ENCODE data around the gene MAP7D2.

MAP7D2 gene

DNA sequence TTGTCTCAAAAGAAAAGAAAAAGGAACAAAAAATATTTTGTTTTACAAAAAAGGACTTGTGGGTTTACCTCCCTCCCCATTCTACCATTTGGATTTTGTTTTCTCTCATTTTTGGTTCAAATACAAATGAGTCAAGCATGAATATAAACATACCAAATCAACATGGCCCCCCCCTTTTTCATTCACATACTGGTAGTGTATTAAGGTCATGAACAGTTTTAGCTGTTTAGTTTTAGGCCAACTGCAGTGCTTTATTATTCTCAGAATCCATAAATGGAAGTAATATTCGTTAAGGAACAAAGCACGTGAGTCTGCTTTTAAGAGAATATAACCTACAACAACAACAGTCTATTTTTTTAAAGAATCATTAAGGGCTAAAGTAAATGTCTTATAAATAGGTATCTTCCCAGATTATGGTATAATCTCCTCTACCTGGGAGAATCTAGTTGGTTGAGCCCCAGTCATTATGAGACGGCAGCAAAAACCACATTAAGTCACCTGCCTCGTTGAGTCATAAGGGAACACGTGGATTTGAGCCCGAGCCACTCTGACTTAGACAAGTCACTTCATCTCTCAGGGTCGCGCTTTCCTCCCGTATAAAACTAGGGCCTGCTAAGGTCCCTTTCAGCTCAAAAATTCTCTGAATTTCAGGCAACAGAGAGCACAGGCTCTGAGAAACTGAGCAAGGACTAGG is 152.5 kb downstream of the MAP7D2 start:
- no peak for DNase-seq

DNA sequence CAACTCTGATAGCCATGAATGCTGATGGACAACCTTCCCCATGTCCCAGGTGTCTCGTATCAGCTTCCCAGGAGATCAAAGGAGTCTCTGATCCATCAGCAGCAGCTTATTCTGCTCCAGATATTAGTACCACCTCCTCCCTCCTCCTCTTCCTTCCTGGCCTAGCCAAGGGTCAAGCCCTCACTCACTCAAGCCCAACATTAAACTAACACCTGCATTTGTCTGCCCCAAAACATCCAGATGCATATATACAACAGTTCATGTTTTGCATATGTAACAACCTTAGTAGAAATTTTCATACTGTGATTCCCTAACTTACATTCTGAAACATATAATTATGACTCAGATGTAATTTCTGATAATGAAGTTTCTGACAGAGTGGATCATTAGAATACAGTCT is 155.8 kb downstream of the MAP7D2 start:
- DNase-seq: no peak

DNA sequence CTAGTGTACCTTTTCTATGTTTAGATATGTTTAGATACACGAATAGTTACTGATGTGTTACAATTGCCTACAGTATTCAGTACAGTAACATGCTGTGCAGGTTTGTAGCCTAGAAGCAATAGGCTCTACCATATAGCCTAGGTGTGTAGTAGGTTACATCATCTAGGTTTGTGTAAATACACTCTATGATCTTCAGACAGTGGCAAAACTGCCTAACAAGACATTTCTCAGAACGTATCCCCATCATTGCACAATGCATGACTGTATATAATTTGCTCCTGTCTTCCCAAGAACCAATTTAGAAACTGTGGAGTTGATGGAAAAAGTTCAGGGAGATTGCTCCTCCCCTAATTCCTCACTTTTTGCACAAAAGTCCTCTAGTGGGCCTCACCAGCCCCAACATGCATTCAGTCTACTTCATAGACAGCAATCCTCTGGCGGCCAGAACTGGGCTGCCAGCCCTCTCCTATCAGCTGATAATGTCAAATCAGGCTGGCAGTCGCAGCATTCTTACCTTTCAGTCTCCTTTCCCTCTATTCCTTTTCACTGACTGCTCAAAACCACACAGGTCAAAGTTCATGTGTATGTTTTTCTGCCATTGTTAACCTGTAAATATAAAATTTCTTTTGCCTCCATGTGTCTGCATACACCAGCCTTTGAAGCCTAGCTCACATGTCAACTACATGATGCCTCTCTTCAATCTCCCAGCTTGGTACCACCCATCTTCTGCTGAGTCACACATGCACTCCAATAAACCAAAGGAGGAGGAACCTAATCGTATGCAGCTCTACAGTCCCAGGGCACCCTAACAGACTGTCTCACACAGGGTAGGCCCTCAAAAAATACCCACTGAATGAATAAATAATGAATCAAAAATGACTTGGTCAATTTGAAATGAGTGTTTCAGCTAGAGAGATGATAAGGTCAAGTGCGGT is 157.9 kb downstream of the MAP7D2 start:
- DNase-seq: no peak

DNA sequence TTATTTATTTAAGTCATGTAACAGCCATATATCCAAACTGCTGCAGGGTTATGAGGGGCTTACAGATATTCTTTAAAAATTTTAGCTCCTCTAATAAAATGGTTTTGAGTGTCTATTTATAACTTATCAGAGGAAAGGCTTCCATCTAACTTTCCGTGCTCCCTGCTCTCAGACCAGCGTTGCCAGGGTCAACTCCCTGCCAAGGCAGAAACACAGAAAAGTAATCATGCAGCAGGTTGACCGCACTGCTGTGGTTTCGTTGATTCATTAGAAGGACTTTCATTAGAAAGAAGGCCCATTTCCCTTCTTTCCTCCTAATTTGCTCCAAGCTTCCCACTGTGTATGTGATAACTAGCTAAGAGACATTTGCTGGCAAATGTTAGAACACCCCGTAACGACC is 159.8 kb downstream of the MAP7D2 start:
- no peak for DNase-seq
